NCI-H345 treated with DMSO at 0.1 percent for 48 hours (cell line): ENCODE measurements around the gene ACD.
"Not testable (repeated sequence)": the region's sequence is repeated elsewhere in the genome, so short reads cannot be mapped to it uniquely, and the experiment has no call there.

Experiments
- DNase-seq: peaks from one replicate; lab custom pipeline; 2025; ENCODE audit not compliant: unreplicated experiment; lab: John Stamatoyannopoulos, UW

Gene ACD

DNA sequence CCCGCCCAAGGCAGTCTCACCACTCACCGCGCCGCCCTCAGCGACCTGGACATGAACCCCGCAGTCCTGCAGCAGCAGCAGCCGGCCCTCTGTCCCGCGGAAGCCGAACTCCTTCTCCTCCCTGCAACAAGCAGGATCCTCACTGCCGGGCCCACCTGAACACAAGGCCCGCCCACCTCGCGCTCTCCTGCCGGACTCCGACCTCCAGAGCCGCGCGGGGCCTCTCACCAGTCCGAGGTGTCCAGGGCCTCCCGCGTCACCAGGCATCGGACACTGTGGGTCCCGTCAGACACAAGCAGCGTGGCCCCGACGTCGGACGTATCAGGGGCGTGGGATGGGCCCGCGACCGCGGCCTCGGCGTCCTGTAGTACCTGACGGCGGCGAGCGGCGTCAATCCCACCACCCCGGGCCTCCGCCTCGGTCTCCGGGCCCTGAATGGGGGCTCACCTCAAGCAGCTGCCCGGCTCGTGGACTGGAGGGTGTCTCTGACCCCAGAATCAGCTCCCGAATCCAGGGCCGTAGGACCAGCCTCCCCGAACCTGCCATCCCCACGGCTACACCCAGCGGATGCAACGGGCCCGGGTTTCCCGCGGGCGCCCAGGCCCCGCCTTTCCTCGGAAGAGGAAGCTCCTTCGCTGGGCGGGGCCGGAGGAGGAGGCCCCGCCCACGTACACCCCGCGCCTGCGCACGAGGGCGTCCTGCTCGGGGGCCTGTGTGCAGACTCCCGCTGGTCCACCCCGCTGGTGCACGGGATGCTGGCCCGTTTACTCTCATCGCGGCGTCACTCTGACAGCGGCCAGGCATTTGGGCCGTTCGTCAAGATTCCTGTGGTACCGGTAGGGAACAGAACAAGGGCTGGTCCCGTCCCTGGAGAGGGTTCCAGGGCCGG is at the start of gene ACD:
TSS of gene ACD (minus strand) at position 586 of the 889 bp plus-strand sequence. CDS start at position 546, 40 bp downstream.
- DNase-seq = peak; percentile 63

- DNase-seq = no peak
These were observed 49.0 kb upstream of the ACD start for GRCh38 chr16:67709050-67709449.

DNA sequence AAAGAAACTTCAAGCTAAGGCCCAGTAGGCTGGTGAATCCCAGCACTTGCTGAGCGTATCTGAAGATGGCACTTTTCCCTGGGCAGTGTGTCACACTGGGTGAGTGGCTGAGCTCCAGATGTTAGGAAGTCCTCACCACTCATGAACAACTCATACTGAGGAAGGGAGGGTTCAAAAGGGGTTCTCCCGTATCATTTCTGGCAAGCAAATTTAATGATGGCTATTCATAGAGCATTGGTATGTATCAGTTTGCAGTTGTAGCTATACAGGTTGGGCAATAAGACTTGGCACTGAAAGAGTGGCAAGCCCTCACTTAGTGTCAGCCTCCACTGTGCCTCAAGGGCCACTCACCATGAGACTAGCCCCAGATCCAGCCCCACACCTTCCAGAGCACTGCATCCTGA is 48.3 kb upstream of the ACD start:
- DNase-seq = no peak

DNA sequence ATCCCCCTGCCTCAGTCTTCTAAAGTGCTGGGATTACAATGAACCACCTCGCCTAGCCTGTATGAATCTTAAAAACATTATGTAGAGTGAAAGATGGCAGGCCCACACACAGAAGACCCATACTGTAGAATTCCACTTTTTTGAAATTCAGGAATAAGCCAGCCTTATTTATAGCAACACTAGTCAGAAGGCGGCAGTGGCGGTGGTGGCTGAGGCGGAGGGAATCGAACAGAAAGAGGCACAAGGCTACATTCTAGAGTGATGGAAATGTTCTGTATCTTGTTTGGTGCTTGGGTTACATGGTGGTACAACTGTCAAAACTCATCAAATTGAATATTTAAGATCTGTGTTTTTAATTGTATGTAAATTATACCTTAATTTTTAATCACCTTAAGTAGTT is 47.7 kb upstream of the ACD start:
- no peak for DNase-seq

DNA sequence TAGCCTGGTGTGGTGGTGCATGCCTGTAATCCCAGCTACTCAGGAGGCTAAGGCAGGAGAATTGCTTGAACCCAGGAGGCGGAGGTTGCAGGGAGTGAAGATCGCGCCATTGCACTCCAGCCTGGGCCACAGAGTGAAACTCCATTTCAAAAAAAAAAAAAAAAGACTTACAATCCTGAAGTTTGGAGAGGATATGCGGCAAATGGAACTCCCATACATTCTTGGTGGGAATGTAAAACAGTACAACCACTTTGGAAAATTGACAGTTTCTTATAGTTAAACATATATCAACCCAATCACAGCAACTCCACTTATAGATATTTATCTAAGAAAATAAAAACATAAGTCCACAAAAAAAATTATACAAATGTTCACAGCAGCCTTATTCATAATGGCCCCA is 47.1 kb upstream of the ACD start:
- no peak for DNase-seq

GRCh38 chr16:67704110-67704509 is 44.0 kb upstream of the ACD start:
- DNase-seq = no peak

GRCh38 chr16:67703626-67704025 is 43.6 kb upstream of the ACD start:
- no peak for DNase-seq

- DNase-seq = no peak
These were observed 42.1 kb upstream of the ACD start for GRCh38 chr16:67702130-67702529.

DNA sequence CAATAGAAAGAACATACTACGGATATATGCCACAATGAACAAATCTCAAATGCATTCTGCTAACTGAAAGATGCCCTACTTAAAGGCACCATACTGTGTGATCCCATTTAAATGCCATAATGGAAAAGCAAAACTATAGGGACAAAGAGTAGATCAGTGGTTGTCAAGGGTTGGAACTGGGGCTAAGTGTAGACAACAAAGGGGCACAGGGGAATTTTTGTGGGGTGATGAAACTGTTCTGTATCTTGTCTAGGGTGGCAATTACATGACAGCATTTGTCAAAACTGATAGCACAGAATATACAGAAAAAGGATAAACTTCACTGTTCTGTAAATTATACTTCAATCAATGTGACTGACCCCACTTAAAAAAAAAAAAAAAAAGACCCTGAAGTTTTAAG is 41.4 kb upstream of the ACD start:
- DNase-seq = no peak

- DNase-seq = no peak
These were observed 39.2 kb upstream of the ACD start for GRCh38 chr16:67699265-67699664.

GRCh38 chr16:67697422-67698185 is 37.5 kb upstream of the ACD start:
- DNase-seq = no peak

GRCh38 chr16:67694611-67695010 is 34.6 kb upstream of the ACD start:
- no peak for DNase-seq

DNA sequence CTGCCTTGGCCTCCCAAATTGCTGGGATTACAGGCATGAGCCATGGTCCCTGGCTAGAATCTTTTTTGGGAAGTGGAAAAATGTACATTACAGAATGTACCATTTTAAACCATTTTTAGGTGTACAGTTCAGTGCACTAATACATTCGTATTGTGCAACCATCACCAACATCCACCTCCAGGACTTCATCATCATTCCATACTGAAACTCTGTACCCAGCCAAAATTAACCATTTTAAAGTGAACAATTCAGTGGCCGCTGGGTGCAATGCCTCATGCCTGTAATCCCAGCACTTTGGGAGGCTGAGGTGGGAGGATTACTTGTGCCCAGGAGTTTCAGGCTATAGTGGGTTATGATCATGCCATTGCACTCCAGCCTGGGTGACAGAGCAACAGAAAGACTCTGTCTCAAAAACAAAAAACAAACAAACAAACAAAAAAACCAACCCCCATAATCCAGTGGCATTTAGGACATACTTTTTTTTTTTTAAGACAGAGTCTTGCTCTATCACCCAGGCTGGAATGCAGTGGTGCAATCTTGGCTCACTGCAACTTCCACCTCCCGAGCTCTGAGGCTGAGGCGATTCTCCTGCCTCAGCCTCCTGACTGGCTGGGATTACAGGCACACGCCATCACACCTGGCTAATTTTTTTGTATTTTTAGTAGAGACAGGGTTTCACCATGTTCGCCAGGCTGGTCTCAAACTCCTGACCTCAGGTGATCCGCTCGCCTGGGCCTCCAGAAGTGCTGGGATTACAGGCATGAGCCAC is 33.6 kb upstream of the ACD start:
- not testable (repeated sequence) for DNase-seq

- no peak for DNase-seq
These were observed 25.5 kb upstream of the ACD start for GRCh38 chr16:67685388-67686112.

- DNase-seq = no peak
These were observed 23.7 kb upstream of the ACD start for GRCh38 chr16:67683767-67684166.

DNA sequence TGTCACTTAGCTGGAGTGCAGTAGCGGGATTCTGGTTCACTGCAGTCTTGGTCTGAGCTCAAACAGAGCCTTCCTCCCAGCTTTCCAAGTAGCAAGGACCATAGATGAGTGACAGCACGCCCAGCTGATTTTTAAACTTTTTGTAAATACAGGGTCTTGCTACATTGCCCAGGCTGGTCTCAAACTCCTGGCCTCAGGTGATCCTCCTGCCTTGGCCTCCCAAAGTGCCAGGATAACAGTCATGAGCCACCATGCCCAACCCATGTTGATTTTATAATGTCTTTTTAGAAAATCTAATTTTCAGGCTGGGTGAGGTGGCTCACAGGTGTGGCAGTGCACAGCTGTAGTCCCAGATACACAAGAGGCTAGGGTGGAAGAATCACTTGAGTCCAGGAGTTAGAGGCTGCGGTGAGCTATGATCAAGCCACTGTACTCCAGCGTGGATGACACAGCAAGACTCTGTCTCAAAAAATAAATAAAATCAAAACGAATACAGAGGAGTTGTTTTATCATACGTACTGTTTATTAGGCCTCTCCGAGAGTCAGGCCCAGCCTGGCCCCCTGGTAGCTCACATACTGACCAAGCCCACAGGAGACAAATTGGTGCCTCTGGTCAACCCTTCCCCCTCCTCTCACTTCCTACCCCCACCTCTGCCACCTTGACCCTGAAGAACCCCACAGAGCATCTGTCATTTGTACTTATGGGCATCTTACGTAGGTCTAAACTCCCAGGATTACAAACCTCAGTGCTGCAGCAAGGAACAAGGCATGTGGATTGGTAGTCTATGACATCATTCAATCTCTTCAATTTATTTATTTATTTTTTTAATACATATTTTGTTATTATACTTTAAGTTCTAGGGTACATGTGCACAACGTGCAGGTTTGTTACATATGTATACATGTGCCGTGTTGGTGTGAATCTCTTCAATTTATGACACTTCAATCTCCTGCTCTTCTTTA is 20.2 kb upstream of the ACD start:
- no peak for DNase-seq

- DNase-seq = no peak
These were observed 18.4 kb upstream of the ACD start for GRCh38 chr16:67678354-67679023.

DNA sequence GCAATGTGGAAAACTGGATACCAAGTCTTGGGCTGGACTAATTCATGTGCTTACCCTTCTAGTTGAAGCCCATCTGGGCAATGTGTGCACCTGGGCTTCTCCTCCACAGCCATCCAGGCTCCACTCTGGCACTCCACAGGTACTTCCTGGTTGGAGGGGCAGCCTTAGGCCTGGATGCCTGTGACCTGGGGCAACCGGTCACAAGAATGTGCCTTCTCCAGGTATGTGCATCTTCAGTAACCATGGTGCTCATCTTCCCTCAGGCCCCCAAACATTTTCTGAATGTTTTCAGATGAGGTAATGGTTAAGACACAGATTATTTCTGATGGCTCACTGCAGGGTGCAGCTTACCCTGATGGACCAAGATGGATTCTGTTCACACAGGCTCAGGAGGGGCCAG is 17.7 kb upstream of the ACD start:
- no peak for DNase-seq

- no peak for DNase-seq
These were observed 16.9 kb upstream of the ACD start for GRCh38 chr16:67676939-67677338.
